GM10248 (cell line): ENCODE results near the gene GCN1.

ENCODE experiments used
- CTCF ChIA-PET: fragments of 300-600 bp; sonication (Branson Sonifier 250); formaldehyde crosslinking; extraction: SDS; loops from one replicate; lab custom pipeline; 2021; ENCODE audit warnings: antibody characterized with exemption; lab: Yijun Ruan, JAX
- POLR2A ChIA-PET: fragments of 350-650 bp; sonication (Branson Sonifier 250); formaldehyde crosslinking; extraction: SDS; loops from one replicate; lab custom pipeline; 2020; ENCODE audit warnings: antibody characterized with exemption; lab: Yijun Ruan, JAX
- DNase-seq: peaks from one replicate; pipeline ENCODE4 v3.0.0; 2012; ENCODE audit errors: extremely low spot score
- TF ChIP-seq, protein P1 (sequence below): IDR thresholded peaks from 2 replicates; pipeline ENCODE4 v1.5.1; 2012; ENCODE audit warnings: mild to moderate bottlenecking, low read depth; ENCODE audit errors: extremely low read depth, missing control alignments, control extremely low read depth

GCN1 gene

DNA sequence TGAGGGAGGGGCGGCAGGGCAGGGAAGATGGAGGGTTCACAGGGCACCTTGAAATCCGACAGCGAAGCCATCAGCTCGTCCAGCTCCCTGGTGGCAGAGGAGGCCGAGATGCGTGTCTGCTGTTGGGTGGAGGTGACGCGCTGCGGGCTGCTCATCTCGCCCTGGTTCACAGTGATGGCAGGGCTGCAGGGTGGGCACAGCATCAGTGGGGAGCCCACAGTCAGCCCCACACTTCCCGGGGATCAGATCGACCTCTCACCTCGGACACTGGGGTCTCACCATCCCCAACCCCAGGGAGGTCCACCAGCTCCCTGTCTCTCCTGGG, 27.0 kb upstream of the GCN1 start:
- ChIA-PET CTCF (interaction anchor here (1.0 to 14.0 kb wide), 8 partner anchors 8 to 45 kb away, joined by 3 to 271 read pairs (median 6); partner anchors contain the start of gene PXN), POLR2A (interaction anchor here (2.1 kb wide), 1 partner anchor 18 kb away, joined by 4 read pairs; no protein-coding TSS in a partner anchor)
- TF ChIP-seq, protein P1, sequence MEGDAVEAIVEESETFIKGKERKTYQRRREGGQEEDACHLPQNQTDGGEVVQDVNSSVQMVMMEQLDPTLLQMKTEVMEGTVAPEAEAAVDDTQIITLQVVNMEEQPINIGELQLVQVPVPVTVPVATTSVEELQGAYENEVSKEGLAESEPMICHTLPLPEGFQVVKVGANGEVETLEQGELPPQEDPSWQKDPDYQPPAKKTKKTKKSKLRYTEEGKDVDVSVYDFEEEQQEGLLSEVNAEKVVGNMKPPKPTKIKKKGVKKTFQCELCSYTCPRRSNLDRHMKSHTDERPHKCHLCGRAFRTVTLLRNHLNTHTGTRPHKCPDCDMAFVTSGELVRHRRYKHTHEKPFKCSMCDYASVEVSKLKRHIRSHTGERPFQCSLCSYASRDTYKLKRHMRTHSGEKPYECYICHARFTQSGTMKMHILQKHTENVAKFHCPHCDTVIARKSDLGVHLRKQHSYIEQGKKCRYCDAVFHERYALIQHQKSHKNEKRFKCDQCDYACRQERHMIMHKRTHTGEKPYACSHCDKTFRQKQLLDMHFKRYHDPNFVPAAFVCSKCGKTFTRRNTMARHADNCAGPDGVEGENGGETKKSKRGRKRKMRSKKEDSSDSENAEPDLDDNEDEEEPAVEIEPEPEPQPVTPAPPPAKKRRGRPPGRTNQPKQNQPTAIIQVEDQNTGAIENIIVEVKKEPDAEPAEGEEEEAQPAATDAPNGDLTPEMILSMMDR: no peak
- DNase-seq: no peak

- ChIA-PET CTCF (interaction anchor here (1.1 to 14.0 kb wide), 5 partner anchors 9 to 45 kb away, joined by 3 to 271 read pairs (median 6); partner anchors contain the start of gene PXN), POLR2A (interaction anchor here (2.5 kb wide), 1 partner anchor 20 kb away, joined by 21 read pairs; the partner anchor contains the start of gene RPLP0)
- DNase-seq: no peak
- TF ChIP-seq, protein P1: no peak
Observed at GRCh38 chr12:120220838-120221575, 26.5 kb upstream of the GCN1 start.

DNA sequence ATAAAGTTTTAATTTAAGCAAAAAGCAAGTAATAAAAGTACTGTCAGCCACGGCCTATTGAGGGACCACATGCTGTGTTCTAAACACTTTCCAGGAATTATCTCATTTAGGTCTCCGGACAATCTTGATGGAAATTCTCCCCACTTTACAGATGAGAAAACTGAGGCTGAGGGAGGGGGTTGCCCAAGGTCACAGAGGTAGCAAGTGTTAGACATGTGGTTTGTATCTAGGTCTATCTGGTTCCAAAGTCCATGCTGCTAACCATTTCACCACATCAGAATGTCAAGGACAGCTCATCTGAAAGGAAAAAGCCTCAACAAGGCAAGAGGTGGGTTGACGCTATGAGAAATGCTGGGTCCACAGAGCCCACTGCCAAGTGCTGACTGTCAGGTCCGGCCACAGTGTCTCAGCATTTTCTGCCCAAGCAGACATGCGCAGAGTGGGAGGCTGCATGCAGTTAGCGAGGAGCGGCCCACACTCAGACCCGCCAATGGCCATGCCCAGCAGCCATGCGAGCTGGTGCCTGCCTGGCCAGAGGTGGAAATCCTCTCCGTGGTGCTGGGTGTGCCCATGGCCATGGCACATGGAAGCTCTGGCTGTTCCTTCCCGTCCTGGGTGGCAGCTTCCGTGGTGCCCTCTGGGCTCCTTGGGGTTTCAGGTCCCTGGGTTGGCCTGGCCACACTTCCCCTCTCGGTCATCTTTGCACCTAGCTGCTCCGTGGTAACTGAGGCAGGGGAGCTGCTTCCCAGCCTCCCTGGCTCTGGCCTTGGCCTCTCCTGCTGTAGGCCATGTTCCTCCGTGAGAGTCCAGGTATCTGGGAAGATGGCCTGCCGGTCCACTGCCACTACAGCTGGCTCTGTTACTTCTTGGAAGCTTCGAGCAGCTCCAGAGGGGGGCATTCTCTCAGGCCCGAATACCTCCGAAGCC, 24.4 kb upstream of the GCN1 start:
- CTCF ChIA-PET: interaction anchor here (0.8 to 4.3 kb wide), 3 partner anchors 11 to 83 kb away, joined by 3 to 54 read pairs (median 4); partner anchors contain the start of genes RPLP0 and SIRT4
- POLR2A ChIA-PET: interaction anchor here (0.6 to 2.5 kb wide), 4 partner anchors 9 to 72 kb away, joined by 3 to 21 read pairs (median 10); partner anchors contain the start of genes RNU4-2 and RPLP0
- TF ChIP-seq, protein P1: no peak

DNA sequence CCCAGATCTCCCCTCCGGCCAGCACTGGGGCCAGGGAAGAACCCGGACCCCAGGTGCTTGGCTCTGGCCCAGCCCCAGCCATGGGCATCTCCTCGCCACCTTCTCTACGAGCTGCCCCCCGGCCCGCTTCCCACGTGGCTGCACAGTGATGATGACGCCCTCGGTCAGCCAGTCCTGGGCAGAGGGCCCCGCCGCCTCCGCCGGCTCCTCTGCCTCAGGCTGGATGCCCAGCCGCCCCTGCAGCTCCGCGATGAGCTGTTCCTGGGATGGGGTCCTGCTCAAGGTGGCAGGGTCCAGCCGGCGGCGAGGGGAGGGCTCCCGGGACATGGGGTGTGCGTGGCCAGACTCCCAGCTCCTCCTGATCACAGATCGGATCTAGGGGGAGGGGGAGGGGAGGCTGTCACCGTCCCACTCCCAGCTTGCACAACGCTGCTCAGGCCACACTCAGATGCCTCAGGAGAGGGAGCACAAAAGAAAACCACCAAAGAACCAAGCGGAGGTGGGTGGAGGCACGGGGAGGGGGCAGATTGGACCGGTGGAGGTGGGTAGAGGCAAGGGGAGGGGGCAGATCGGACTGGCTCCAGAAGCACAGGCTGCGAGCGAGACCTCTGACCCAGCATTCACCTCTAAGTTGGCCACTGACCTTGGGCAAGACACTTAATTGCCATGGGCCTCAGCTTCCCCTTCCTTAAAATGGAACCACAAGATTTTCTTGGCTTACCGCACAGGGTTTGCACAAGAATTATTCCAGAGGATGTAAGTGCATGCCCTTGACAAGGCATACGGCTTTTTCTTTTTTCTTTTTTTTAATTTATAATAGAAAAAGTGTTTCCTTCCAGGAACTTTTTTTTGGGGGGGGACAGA, 22.5 kb upstream of the GCN1 start:
- ChIA-PET POLR2A (interaction anchor here (0.7 to 1.9 kb wide), 2 partner anchors 13 to 16 kb away, joined by 3 to 8 read pairs; partner anchors contain the start of gene RPLP0), CTCF (interaction anchor here (1.2 to 1.3 kb wide), 3 partner anchors 10 to 18 kb away, joined by 4 to 9 read pairs (median 4); no protein-coding TSS in a partner anchor)
- TF ChIP-seq, protein P1: no peak
- DNase-seq: no peak

More for the DNA sequence above, 24.4 kb upstream of the GCN1 start:
- no peak for DNase-seq

- no peak for DNase-seq
- ChIA-PET CTCF (interaction anchor here (1.2 to 1.3 kb wide), 3 partner anchors 11 to 19 kb away, joined by 4 to 9 read pairs (median 4); no protein-coding TSS in a partner anchor), POLR2A (interaction anchor here (0.6 to 1.9 kb wide), 2 partner anchors 8 to 15 kb away, joined by 3 to 8 read pairs; partner anchors contain the start of gene RPLP0)
- TF ChIP-seq, protein P1: no peak
Observed at GRCh38 chr12:120215766-120216735, 21.5 kb upstream of the GCN1 start.
